D721Med (cell line): ENCODE data around the gene RPL31.

ENCODE experiments used
- DNase-seq: peaks from one replicate; pipeline ENCODE4 v3.0.0; 2011; ENCODE audit warnings: low spot score; ENCODE audit not compliant: insufficient read length
- FAIRE-seq: peaks from 2 replicates; lab custom pipeline; 2011; peaks lifted over from hg19 to GRCh38; lab: Jason Lieb, UNC
- CTCF ChIP-seq: IDR thresholded peaks from 2 replicates; pipeline ENCODE4 v1.5.1; 2012; ENCODE audit warnings: mild to moderate bottlenecking, control low read depth; ENCODE audit not compliant: insufficient read depth; ENCODE audit errors: missing control alignments

Gene RPL31

GRCh38 chr2:101012054-101012705 is 10.1 kb downstream of the RPL31 start:
- no peak for TF ChIP-seq CTCF
- DNase-seq, result no peak
- FAIRE-seq, result no peak

GRCh38 chr2:101012706-101013181 is 10.7 kb downstream of the RPL31 start:
- no peak for DNase-seq
- FAIRE-seq, result no peak
- TF ChIP-seq CTCF, result peak; percentile 68

- no peak for DNase-seq
- TF ChIP-seq CTCF, result no peak
- no peak for FAIRE-seq
Measured at GRCh38 chr2:101014264-101014857, 12.3 kb downstream of the RPL31 start.

GRCh38 chr2:101017371-101017770 is 15.3 kb downstream of the RPL31 start:
- no peak for DNase-seq
- FAIRE-seq, result no peak
- TF ChIP-seq CTCF, result no peak

GRCh38 chr2:101018934-101019333 is 16.8 kb downstream of the RPL31 start:
- no peak for FAIRE-seq
- TF ChIP-seq CTCF, result no peak
- no peak for DNase-seq

GRCh38 chr2:101022221-101022620 is 20.1 kb downstream of the RPL31 start:
- DNase-seq, result no peak
- FAIRE-seq, result no peak
- TF ChIP-seq CTCF, result no peak
